HCT116 (cell line): ENCODE data around the gene GNG13. TPM values are rescaled to one million over a fixed set of nuclear protein-coding genes. Genes with fewer than 3 reads are reported as not detected.

Experiments
- ATAC-seq: fragments of 200-7000 bp; cut with Tn5 transposase; 2 replicates; pipeline ENCODE4 v1.9.1; 2020; ENCODE audit warnings: mild to moderate bottlenecking, moderate library complexity
- BruUV-seq: library from RNA; stranded (reverse); fragments of 400-500 nt; replicated peaks from 2 replicates; lab custom pipeline; 2021; lab: Mats Ljungman, UMichigan
- CTCF ChIA-PET: fragments of 300-600 bp; sonication (Branson Sonifier 250); formaldehyde crosslinking; loops from one replicate; lab custom pipeline; 2021; ENCODE audit warnings: antibody characterized with exemption; lab: Charles Lee
- POLR2A ChIA-PET: fragments of 300-600, 350-600 bp; sonication (Branson Sonifier 250); formaldehyde crosslinking; loops from one replicate; lab custom pipeline; 2021; ENCODE audit warnings: antibody characterized with exemption; lab: Charles Lee
- RAD21 ChIA-PET, 2 experiments: fragments of 300-600 bp; sonication (Branson Sonifier 250); formaldehyde crosslinking; loops; one replicate each; lab custom pipeline; 2023; ENCODE audit warnings: low total read pairs in 2 of 2; ENCODE audit not compliant: uncharacterized antibody in 2 of 2, unreplicated experiment in 2 of 2, low non-redundant PET in 1 of 2; lab: Charles Lee
- DNase-seq: peaks from one replicate; pipeline ENCODE4 v3.0.0-alpha.2; 2010; ENCODE audit warnings: low read depth, low spot score
- H2AFZ ChIP-seq: fragments of 200-600 bp; shearing (Covaris generic), sonication (generic); 2 replicates; pipeline ENCODE4 v1.6.1; 2017; ENCODE audit warnings: low read depth, mixed run types, mixed read lengths, antibody characterized with exemption, low read length; ENCODE audit not compliant: poor library complexity, severe bottlenecking
- H3K27ac ChIP-seq: 2 replicates; pipeline ENCODE4 v1.5.1; 2012; ENCODE audit warnings: low read depth, low read length
- H3K27me3 ChIP-seq: fragments of 200-600 bp; sonication (generic); 2 replicates; pipeline ENCODE4 v1.6.1; 2016; ENCODE audit warnings: mixed run types, low read length, mixed read lengths; ENCODE audit not compliant: insufficient read depth
- H3K36me3 ChIP-seq, 2 experiments: fragments of 200-500 bp in 1 of 2; fragments of 200-600 bp in 1 of 2; sonication (Bioruptor generic) in 1 of 2; sonication (generic) in 1 of 2; 2 replicates each; pipeline versions ENCODE4 v1.5.1 to v1.6.1; 2014 to 2016; ENCODE audit warnings: low read length in 2 of 2, inconsistent platforms in 1 of 2, mixed read lengths in 1 of 2, mixed run types in 1 of 2; ENCODE audit not compliant: insufficient read depth in 2 of 2, control insufficient read depth in 1 of 2
- H3K4me1 ChIP-seq, 2 experiments: fragments of 200-600 bp in 1 of 2; sonication (generic) in 1 of 2; 2 replicates each; pipeline versions ENCODE4 v1.5.1 to v1.6.1; 2012 to 2017; ENCODE audit warnings: low read length in 2 of 2, inconsistent platforms in 1 of 2, mild to moderate bottlenecking in 1 of 2, mixed read lengths in 1 of 2, mixed run types in 1 of 2, moderate library complexity in 1 of 2; ENCODE audit not compliant: insufficient read depth in 2 of 2, control insufficient read depth in 1 of 2
- H3K4me2 ChIP-seq: fragments of 200-600 bp; sonication (generic); 2 replicates; pipeline ENCODE4 v1.6.1; 2017; ENCODE audit warnings: mixed run types, low read length, mixed read lengths
- H3K4me3 ChIP-seq, 2 experiments: fragments of 200-600 bp in 1 of 2; sonication (generic) in 1 of 2; replicated peaks in 1 of 2; 2 replicates each; pipeline ENCODE4 v1.5.1; 2011 to 2016; ENCODE audit warnings: low read length in 2 of 2, control low read depth in 1 of 2, low read depth in 1 of 2, mild to moderate bottlenecking in 1 of 2, mixed read lengths in 1 of 2, mixed run types in 1 of 2
- H3K79me2 ChIP-seq: fragments of 200-600 bp; sonication (generic); 2 replicates; pipeline ENCODE4 v1.6.1; 2017; ENCODE audit warnings: mild to moderate bottlenecking, mixed run types, low read length, moderate library complexity, mixed read lengths; ENCODE audit not compliant: insufficient read depth
- H3K9ac ChIP-seq: fragments of 200-600 bp; sonication (generic); 2 replicates; pipeline ENCODE4 v1.6.1; 2016; ENCODE audit warnings: low read length, mixed read lengths
- H3K9me2 ChIP-seq: fragments of 200-600 bp; sonication (generic), shearing (Covaris generic); 2 replicates; pipeline ENCODE4 v1.6.1; 2017; ENCODE audit warnings: mixed run types, mild to moderate bottlenecking, moderate library complexity; ENCODE audit not compliant: insufficient read depth
- H3K9me3 ChIP-seq, 2 experiments: fragments of 200-500 bp in 1 of 2; fragments of 200-600 bp in 1 of 2; sonication (Bioruptor generic) in 1 of 2; sonication (generic) in 1 of 2; 2 replicates each; pipeline ENCODE4 v1.6.1; 2014 to 2017; ENCODE audit warnings: low read length in 2 of 2, mixed read lengths in 2 of 2, inconsistent platforms in 1 of 2, low read depth in 1 of 2, mild to moderate bottlenecking in 1 of 2, mixed run types in 1 of 2, moderate library complexity in 1 of 2; ENCODE audit not compliant: control insufficient read depth in 1 of 2, insufficient read depth in 1 of 2
- H4K20me1 ChIP-seq: fragments of 200-600 bp; sonication (generic), shearing (Covaris generic); 2 replicates; pipeline ENCODE4 v1.6.1; 2017; ENCODE audit warnings: mixed run types, mild to moderate bottlenecking, moderate library complexity; ENCODE audit not compliant: insufficient read depth
- CBX3 ChIP-seq: IDR thresholded peaks from 2 replicates; pipeline ENCODE4 v1.6.1; 2012; ENCODE audit warnings: low read depth
- CTCF ChIP-seq, 3 experiments: fragments of 200-600 bp in 1 of 3; sonication (generic) in 1 of 3; IDR thresholded peaks in 2 of 3; conservative IDR thresholded peaks in 1 of 3; 2 replicates each; pipeline ENCODE4 v1.5.1; 2012 to 2017; ENCODE audit warnings: low read depth in 2 of 3, low read length in 2 of 3, antibody characterized with exemption in 1 of 3, borderline replicate concordance in 1 of 3, control low read depth in 1 of 3, mild to moderate bottlenecking in 1 of 3, mixed read lengths in 1 of 3, mixed run types in 1 of 3, moderate library complexity in 1 of 3; ENCODE audit not compliant: insufficient read depth in 1 of 3
- ELF1 ChIP-seq: IDR thresholded peaks from 2 replicates; pipeline ENCODE4 v1.6.1; 2012; ENCODE audit warnings: low read depth, borderline replicate concordance
- EZH2 ChIP-seq: fragments of 200-600 bp; sonication (generic); IDR thresholded peaks from 2 replicates; pipeline ENCODE4 v1.6.1; 2017; ENCODE audit warnings: antibody characterized with exemption, mixed run types
- EZH2phosphoT487 ChIP-seq: fragments of 200-600 bp; IDR thresholded peaks from 2 replicates; pipeline ENCODE4 v1.6.1; 2018; ENCODE audit warnings: antibody characterized with exemption, borderline replicate concordance
- JUND ChIP-seq: IDR thresholded peaks from 2 replicates; pipeline ENCODE4 v1.6.1; 2012
- SP1 ChIP-seq: IDR thresholded peaks from 2 replicates; pipeline ENCODE4 v1.6.1; 2012; ENCODE audit warnings: low read depth
- intact Hi-C: fragments of 100-400 bp; cut with micrococcal nuclease; formaldehyde crosslinking; loops from 2 replicates; pipeline ENCODE4 v1.10.0; 2022
- total RNA-seq: library from RNA; stranded (reverse); gene quantifications from one replicate; pipeline ENCODE4 v1.2.1, GENCODE V29; 2021; ENCODE audit not compliant: unreplicated experiment
- TF ChIP-seq, protein P1 (sequence below): IDR thresholded peaks from 2 replicates; pipeline ENCODE4 v1.6.1; 2011; ENCODE audit warnings: mild to moderate bottlenecking, low read length, moderate library complexity; ENCODE audit not compliant: insufficient replicate concordance; ENCODE audit errors: extremely low read depth

GNG13 gene
- total RNA-seq, 1 experiment from 2014 or later = not detected

DNA sequence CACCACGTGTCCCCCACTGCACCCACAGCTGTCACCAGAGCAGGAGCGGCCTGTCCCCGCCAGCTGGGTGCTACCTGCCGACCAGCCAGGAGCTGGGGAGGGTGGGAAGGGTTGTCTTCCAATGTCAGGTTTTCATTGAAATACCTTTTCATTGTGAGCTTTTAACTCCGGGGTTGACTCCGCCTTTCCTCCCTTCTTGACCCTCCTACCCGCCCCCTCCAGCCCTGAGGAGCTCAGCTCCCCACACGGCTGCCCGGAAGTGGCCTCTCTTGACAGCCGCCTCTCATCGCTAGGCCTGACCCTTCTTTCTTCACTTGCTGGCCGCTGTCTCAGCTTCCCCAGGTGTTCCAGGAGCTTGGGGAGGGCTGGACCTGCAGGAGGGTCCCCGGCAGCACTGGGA, 21.2 kb upstream of the GNG13 start:
- no peaks in the 10 kb centered on the region for H4K20me1 ChIP-seq
- no peak overlapping the region for H3K27ac ChIP-seq
- H3K9ac ChIP-seq = no peak overlapping the region
- no peak overlapping the region for H3K4me3 ChIP-seq
- CTCF ChIA-PET = no interaction called here
- no peaks in the 10 kb centered on the region for H3K9me2 ChIP-seq
- H3K4me1 ChIP-seq = no peaks in the 10 kb centered on the region
- H3K36me3 ChIP-seq = no peaks in the 10 kb centered on the region
- H3K79me2 ChIP-seq = no peaks in the 10 kb centered on the region
- intact Hi-C loops = no loop called here
- POLR2A ChIA-PET = interaction anchor here (0.6 to 0.7 kb wide), 2 partner anchors 33 to 143 kb away, joined by 3 to 4 read pairs; partner anchors contain the start of genes CHTF18 and RPUSD1
- H3K4me2 ChIP-seq = no peak overlapping the region
- no peaks in the 10 kb centered on the region for H3K27me3 ChIP-seq
- RAD21 ChIA-PET = no interaction called here
- ATAC-seq = no peak
- no peak for TF ChIP-seq ELF1
- TF ChIP-seq SP1 = no peak
- TF ChIP-seq JUND = no peak
- TF ChIP-seq EZH2phosphoT487 = no peak
- no peak for TF ChIP-seq CTCF (IDR thresholded peaks at IDR 0.05 in 2 of 3, conservative IDR thresholded peaks at IDR 0.05 in 1 of 3; ENCODE audit: borderline replicate concordance in 1 of 3, insufficient read depth in 1 of 3, low read depth in 2 of 3, low read length in 2 of 3)
- TF ChIP-seq, protein P1, sequence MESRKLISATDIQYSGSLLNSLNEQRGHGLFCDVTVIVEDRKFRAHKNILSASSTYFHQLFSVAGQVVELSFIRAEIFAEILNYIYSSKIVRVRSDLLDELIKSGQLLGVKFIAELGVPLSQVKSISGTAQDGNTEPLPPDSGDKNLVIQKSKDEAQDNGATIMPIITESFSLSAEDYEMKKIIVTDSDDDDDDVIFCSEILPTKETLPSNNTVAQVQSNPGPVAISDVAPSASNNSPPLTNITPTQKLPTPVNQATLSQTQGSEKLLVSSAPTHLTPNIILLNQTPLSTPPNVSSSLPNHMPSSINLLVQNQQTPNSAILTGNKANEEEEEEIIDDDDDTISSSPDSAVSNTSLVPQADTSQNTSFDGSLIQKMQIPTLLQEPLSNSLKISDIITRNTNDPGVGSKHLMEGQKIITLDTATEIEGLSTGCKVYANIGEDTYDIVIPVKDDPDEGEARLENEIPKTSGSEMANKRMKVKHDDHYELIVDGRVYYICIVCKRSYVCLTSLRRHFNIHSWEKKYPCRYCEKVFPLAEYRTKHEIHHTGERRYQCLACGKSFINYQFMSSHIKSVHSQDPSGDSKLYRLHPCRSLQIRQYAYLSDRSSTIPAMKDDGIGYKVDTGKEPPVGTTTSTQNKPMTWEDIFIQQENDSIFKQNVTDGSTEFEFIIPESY = no peak
- TF ChIP-seq CBX3 = no peak
- TF ChIP-seq EZH2 = no peak
- BruUV-seq = no TSS peak
- no peak overlapping the region for H2AFZ ChIP-seq
- H3K9me3 ChIP-seq = no peaks in the 10 kb centered on the region
- no peak for DNase-seq
